Duodenal mucosa (tissue), 2 donors: ENCODE results near the gene IRAK1.

Experiments used
- H3K27ac ChIP-seq: one replicate; pipeline ENCODE4 v1.7.0; 2013; ENCODE audit warnings: low read depth, low read length
- H3K27me3 ChIP-seq, 2 donors: one replicate each; pipeline ENCODE4 v1.7.0; 2013; ENCODE audit warnings: low read length in 2 of 2, control low read depth in 1 of 2; ENCODE audit not compliant: insufficient read depth in 2 of 2, control insufficient read depth in 1 of 2
- H3K36me3 ChIP-seq, 2 donors: one replicate each; pipeline ENCODE4 v1.7.0; 2013; ENCODE audit warnings: low read length in 2 of 2, control low read depth in 1 of 2; ENCODE audit not compliant: insufficient read depth in 2 of 2, control insufficient read depth in 1 of 2
- H3K4me1 ChIP-seq, 2 donors: one replicate each; pipeline ENCODE4 v1.7.0; 2013; ENCODE audit warnings: low read length in 2 of 2, control low read depth in 1 of 2; ENCODE audit not compliant: insufficient read depth in 2 of 2, control insufficient read depth in 1 of 2
- H3K4me3 ChIP-seq, 2 donors: one replicate each; pipeline ENCODE4 v1.7.0; 2013; ENCODE audit warnings: low read length in 2 of 2, low read depth in 1 of 2
- H3K9ac ChIP-seq, 2 donors: one replicate each; pipeline ENCODE4 v1.7.0; 2013; ENCODE audit warnings: low read length in 2 of 2, low read depth in 1 of 2
- H3K9me3 ChIP-seq, 2 donors: one replicate each; pipeline ENCODE4 v1.7.0; 2013; ENCODE audit warnings: low read length in 2 of 2, control low read depth in 1 of 2; ENCODE audit not compliant: control insufficient read depth in 1 of 2

Gene IRAK1

DNA sequence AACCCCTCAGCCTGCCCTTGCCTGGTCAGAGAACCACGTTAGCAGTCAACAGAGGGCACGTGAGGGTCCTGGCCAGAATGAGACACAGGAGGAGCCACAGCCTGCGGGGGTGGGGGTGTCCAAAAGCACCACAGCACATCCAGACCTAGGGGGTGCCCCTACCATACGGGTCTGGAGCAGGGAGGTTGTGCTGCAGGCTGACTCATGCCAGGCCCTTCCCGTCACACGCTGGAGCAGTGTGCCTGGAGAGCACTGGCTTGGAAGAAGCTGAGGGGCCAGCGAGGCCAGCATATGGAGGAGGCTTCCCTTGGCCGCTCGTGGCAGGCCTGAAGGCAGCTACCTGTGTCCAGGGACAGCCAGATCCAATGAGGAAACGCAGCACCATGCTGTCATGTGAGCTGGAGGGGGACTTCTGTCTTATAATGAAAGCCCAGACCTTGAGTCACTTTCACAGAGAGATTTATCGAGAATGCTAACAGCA is 1.5 kb upstream of the IRAK1 start:
- H3K4me1 ChIP-seq, result peaks cover 0 to 33% of the 10 kb centered on the region in 2 donors
- H3K36me3 ChIP-seq, result peaks cover 6 to 13% of the 10 kb centered on the region in 2 donors
- no peak overlapping the region for H3K9ac ChIP-seq
- H3K27ac ChIP-seq, result no peak overlapping the region
- no peaks in the 10 kb centered on the region for H3K27me3 ChIP-seq
- H3K9me3 ChIP-seq, result no peaks in the 10 kb centered on the region
- peak overlapping the region in 1 of 2 donors; percentile 71 for H3K4me3 ChIP-seq

- Histone ChIP-seq H3K4me3 (peak overlapping the region; percentile 68 to 71), H3K27ac (peak overlapping the region; percentile 80), H3K9me3 (no peaks in the 10 kb centered on the region), H3K36me3 (peaks cover 6 to 17% of the 10 kb centered on the region in 2 donors), H3K4me1 (peaks cover 0 to 33% of the 10 kb centered on the region in 2 donors), H3K27me3 (no peaks in the 10 kb centered on the region), H3K9ac (peak overlapping the region; percentile 75 to 86)
These were observed 924 bp upstream of the IRAK1 start for GRCh38 chrX:154020536-154021115.

- Histone ChIP-seq H3K9ac (peak overlapping the region; percentile 63 to 73), H3K27me3 (no peaks in the 10 kb centered on the region), H3K4me1 (peaks cover 0 to 33% of the 10 kb centered on the region in 2 donors), H3K36me3 (peaks cover 6 to 26% of the 10 kb centered on the region in 2 donors), H3K27ac (peak overlapping the region; percentile 50), H3K4me3 (peak overlapping the region; percentile 61 to 64), H3K9me3 (no peaks in the 10 kb centered on the region)
These were observed 561 bp downstream of the IRAK1 start for GRCh38 chrX:154019061-154019621.

DNA sequence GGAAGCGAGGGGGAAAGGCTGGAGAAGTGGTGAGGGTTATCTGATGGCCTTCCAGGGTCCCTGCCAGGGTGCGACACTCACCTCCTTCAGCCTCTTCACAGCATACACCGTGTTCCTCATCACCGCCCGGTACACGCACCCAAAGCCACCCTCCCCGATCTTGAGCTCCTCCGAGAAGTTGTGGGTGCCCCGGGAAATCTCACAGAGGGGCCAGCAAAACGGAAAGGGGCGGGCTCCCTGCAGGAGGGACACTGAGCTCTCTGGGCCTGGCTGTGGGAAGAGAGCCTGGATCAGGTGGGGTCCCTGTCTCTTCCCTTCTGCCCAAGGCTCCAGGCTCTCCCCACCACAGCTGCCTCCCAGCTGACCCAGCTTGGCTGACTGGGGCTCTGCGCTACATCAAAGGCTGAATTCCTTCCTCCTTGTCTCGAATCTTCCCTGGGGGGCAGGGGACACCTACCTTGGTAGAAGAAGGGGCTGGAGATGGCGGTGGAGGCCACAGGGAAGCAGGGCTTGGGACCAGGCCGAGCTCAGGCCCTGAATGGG is 1.1 kb downstream of the IRAK1 start:
- no peaks in the 10 kb centered on the region for H3K9me3 ChIP-seq
- H3K27me3 ChIP-seq, result no peaks in the 10 kb centered on the region
- H3K27ac ChIP-seq, result peak overlapping the region; percentile 50
- peak overlapping the region; percentile 61 to 64 for H3K4me3 ChIP-seq
- H3K9ac ChIP-seq, result peak overlapping the region; percentile 63 to 73
- H3K36me3 ChIP-seq, result peaks cover 6 to 26% of the 10 kb centered on the region in 2 donors
- H3K4me1 ChIP-seq, result peaks cover 0 to 33% of the 10 kb centered on the region in 2 donors

GRCh38 chrX:154017766-154018517 is 1.8 kb downstream of the IRAK1 start:
- Histone ChIP-seq H3K36me3 (peaks cover 6 to 26% of the 10 kb centered on the region in 2 donors), H3K27ac (no peak overlapping the region), H3K9me3 (no peaks in the 10 kb centered on the region), H3K27me3 (no peaks in the 10 kb centered on the region), H3K4me1 (peaks cover 0 to 39% of the 10 kb centered on the region in 2 donors), H3K4me3 (peak overlapping the region; percentile 61 to 64), H3K9ac (peak overlapping the region; percentile 63 to 73)

DNA sequence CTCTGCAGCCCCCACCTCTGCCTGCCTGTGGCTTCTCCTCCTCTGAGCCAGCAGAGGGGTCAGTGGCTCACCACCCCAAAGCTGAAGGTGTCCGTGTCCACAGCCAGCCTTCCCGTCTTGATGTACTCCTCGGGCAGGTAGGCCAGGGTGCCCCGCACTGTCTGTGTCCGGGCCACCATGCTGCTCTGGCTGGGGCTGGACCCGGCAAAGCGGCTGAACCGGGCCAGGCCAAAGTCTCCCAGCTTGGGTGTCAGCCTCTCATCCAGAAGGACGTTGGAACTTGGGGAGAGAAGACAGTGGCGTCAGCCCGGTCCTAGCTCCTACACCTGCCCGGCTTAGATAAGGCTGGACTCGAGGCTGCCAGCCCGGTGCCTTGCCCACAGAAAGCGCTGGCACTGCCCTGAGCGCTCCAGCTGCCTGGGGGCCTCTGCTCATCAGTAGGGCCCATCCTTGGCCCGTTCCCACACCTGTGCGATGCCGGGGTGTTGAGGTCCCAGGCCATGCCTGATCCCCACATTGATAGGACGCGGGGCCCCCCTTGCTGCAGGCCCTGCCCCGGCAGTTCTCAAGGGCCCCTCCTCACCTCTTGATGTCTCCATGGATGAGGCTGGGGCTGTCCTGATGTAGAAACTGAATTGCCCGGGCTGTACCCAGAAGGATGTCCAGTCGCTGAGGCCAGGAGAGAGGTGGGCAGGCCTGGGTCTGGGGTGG is 3.2 kb downstream of the IRAK1 start:
- H3K9me3 ChIP-seq, result no peaks in the 10 kb centered on the region
- no peak overlapping the region for H3K9ac ChIP-seq
- no peaks in the 10 kb centered on the region for H3K27me3 ChIP-seq
- H3K27ac ChIP-seq, result no peak overlapping the region
- peaks cover 0 to 53% of the 10 kb centered on the region in 2 donors for H3K4me1 ChIP-seq
- H3K36me3 ChIP-seq, result peaks cover 6 to 27% of the 10 kb centered on the region in 2 donors
- H3K4me3 ChIP-seq, result no peak overlapping the region

DNA sequence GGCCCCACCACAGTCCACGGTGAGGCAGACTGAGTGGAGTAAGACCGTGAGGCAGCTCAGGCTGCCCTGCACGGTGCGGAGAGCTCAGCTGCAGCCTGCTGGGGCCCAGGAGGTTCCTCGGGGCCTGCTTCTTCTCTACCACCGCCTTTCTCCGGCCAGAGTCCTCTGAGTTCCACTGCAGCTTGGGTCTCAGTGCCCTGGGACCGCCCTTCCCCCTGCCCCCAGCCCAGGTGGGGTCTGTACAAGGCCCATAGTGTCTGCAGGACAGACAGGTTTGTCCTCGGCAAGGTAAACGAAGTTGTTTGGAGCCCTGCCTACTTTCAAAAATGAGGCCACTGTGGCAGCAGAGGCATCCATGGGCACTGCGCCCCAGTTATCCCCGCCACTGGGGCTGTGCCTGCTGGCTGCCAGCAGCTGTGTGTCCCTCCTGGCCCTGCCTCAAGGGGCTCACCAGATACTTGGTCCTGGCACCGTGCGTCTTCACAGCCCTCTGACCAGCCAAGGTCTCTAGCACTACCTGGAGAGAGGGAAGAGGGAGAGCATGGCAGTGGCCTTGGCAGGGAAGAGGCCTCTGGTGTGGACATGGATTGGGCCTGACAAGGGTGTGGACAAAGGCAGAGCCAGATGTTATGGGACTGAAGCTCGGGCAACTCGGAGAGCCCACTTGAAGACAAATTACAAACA is 4.0 kb downstream of the IRAK1 start:
- no peaks in the 10 kb centered on the region for H3K27me3 ChIP-seq
- H3K9me3 ChIP-seq, result no peaks in the 10 kb centered on the region
- peaks cover 9 to 30% of the 10 kb centered on the region in 2 donors for H3K36me3 ChIP-seq
- H3K27ac ChIP-seq, result no peak overlapping the region
- peaks cover 4 to 51% of the 10 kb centered on the region in 2 donors for H3K4me1 ChIP-seq
- no peak overlapping the region for H3K4me3 ChIP-seq
- H3K9ac ChIP-seq, result no peak overlapping the region

DNA sequence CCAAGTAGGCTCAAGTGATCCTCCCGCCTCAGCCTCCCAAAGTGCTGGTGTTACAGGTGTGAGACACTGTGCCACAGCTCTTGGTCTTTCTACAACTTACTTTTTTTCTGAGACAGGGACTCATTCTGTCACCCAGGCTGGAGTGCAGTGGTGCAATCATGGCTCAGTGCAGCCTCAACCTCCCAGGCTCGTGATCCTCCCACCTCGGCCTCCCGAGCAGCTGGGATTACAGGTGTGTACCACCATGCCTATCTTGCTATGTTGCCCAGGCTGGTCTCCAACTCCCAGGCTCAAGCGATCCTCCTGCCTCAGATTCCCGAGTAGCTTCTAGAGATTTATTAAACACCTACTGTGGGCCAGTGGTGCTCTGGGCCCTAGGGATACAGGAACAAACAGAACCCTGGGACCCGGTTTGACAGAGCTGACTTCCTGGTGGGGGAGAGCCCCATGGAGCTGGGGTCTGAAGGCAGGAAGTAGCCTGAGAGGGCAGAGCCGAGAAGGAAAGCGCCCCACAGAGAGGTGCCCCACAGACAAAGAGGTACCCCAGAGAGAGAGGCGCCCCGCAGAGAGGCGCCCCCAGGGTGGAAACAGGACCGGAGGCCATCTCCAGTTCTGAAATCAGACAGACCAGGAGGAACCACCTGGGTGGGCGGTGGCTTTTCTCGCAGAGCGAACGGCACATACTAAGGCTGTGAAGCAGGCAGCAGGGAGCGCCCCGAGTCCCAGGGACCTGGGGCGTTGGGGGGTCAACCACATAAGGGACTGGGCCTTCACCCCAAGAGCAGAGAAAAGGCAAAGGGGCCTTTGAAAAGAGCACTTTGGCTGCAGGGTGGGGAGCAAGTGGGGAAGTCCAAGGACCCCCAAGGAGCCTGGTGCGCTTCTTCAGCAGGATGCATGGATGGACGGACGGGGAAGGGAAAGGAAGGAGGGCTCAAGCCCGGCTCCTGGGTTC is 5.0 kb downstream of the IRAK1 start:
- Histone ChIP-seq H3K9ac (no peak overlapping the region), H3K27ac (no peak overlapping the region), H3K4me1 (peaks cover 10 to 50% of the 10 kb centered on the region in 2 donors), H3K4me3 (no peak overlapping the region), H3K9me3 (no peaks in the 10 kb centered on the region), H3K27me3 (no peaks in the 10 kb centered on the region), H3K36me3 (peaks cover 11 to 30% of the 10 kb centered on the region in 2 donors)
